Choroid plexus epithelial cell (primary cell): ENCODE data around the gene PRR5L.

Experiments used
- DNase-seq: peaks from one replicate; pipeline ENCODE4 v3.0.0-alpha.2; 2010; ENCODE audit warnings: low read depth
- H3K4me3 ChIP-seq: 2 replicates; pipeline ENCODE4 v1.5.1; 2011; ENCODE audit warnings: low read depth, mild to moderate bottlenecking, control low read depth, low read length, moderate library complexity
- TF ChIP-seq, protein P1 (sequence below): conservative IDR thresholded peaks from 2 replicates; pipeline ENCODE4 v1.5.1; 2011; ENCODE audit warnings: low read depth, mild to moderate bottlenecking, control low read depth, inconsistent platforms, low read length, moderate library complexity

The PRR5L gene

DNA sequence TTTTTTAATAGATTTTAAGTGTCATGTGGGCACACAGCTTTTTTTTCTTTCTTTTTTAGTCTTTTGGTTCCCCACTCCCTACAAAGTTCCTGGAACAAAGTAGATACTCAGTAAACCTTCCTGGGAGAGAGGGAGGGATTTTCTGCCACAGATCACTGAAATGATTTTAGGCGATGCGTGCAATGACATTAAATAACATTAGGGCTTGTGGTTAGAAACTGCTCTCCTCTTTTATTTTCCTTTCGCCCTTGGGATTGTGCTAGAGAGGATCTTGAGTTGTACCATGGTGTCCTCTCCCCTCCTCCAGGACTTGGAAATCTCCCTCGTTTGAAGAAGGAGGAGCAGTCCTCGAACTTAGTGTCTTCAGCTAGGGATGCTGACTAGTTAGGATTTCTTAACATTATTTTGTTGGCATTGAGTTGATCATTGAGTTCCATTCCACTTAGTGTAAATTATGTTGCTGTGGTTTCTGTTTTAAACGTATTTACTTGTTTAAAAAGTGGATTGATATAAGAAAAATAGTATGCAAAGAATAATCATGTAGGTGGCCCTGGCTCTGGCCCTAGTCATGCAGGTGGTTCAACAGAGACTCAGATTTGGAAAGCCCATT, 125.6 kb downstream of the PRR5L start:
- TF ChIP-seq, protein P1, sequence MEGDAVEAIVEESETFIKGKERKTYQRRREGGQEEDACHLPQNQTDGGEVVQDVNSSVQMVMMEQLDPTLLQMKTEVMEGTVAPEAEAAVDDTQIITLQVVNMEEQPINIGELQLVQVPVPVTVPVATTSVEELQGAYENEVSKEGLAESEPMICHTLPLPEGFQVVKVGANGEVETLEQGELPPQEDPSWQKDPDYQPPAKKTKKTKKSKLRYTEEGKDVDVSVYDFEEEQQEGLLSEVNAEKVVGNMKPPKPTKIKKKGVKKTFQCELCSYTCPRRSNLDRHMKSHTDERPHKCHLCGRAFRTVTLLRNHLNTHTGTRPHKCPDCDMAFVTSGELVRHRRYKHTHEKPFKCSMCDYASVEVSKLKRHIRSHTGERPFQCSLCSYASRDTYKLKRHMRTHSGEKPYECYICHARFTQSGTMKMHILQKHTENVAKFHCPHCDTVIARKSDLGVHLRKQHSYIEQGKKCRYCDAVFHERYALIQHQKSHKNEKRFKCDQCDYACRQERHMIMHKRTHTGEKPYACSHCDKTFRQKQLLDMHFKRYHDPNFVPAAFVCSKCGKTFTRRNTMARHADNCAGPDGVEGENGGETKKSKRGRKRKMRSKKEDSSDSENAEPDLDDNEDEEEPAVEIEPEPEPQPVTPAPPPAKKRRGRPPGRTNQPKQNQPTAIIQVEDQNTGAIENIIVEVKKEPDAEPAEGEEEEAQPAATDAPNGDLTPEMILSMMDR, result no peak
- peak; percentile 36 for DNase-seq
- H3K4me3 ChIP-seq, result no peak overlapping the region

DNA sequence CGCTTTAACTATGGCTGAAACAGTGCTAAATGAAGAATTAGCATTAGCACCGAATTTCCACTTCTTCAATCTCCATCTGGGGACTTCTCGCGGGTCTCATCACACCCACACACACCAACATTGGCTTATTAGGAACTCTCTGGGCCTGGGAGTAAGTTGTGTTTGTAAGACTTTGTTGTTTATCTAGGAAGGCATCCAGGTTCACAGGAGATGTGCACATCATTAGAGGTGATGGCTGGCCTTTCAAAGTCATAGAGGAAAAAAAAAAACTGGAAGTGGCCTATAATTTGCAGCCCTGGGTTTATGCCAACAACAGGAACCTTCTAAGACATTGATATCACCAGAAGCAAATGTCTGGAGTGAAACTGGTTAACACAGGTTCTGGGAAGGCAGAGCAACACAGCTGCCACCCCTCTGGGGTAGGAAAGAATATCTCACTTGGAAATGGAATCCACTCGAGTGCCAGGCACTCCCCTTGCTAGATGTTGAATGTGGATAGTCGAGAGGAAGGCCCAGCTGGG, 129.5 kb downstream of the PRR5L start:
- TF ChIP-seq, protein P1, result no peak
- DNase-seq, result peak; percentile 80
- no peak overlapping the region for H3K4me3 ChIP-seq

DNA sequence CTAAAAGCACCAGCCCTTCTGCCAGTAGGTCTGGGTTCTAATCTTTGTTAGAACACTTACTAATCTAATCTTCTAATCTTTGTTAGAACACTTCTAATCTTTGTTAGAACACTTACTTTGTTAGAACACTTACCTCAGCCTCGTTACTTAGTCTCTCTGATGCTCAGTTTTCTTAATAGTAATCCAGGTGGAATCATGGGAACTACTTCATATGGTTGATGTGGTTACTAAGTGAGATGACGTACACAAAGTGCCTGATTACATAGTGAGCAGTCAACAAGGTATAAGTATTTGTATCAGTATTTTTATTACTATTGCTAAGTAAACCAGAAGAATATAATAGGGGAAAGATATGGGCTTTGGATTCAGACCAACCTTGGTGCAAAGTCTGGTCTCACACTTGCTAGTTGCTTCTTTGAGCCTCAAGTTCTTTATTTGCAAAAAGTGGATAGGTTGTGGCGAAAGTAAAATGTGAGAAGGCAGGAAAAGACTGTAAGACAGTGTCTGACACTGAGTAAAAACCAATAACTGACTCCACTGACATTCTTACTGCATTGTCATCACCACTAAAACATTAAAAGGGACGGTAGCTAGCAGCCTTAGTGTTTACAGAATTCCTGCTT, 130.2 kb downstream of the PRR5L start:
- TF ChIP-seq, protein P1, result no peak
- H3K4me3 ChIP-seq, result no peak overlapping the region
- no peak for DNase-seq

DNA sequence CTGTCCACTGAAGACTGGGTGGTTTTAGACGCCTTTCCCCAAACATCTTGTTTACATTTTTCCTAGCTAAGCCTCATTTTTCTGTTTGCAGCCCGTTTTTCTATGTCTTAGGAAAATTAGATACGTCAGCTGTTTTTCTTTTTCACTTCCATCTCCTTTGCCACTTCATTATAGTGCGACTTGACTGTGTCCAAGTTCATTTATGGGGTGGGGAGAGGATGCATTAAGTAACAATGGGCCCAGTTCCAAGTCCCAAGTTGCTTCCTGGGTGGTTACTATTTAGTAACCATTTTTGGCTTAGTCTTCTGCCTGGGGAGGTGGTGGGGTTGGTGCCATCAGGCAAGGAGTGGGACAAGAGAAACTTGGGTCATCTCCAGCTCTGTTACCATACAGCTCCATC, 131.0 kb downstream of the PRR5L start:
- no peak for DNase-seq
- TF ChIP-seq, protein P1, result no peak
- H3K4me3 ChIP-seq, result no peak overlapping the region

DNA sequence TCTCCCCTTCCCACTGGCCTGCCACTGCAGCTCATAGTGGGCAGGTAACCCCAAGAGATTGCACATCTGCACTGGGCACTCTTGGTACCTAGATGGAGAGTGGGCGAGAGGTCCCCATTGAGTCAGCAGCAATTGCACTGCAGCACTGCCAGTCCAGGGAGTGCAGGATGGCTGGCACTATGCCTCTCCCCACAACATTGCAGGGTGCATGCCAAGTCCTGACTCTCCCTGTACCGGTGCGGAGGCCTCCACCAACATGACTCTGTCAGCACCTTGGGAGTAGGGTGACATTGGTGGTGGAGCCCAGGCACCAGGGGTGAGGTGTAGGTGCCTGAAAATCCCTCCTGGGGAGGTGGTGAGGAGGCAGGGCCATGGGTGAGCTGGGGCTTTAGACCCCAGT, 131.8 kb downstream of the PRR5L start:
- DNase-seq, result no peak
- no peak overlapping the region for H3K4me3 ChIP-seq
- TF ChIP-seq, protein P1, result no peak

DNA sequence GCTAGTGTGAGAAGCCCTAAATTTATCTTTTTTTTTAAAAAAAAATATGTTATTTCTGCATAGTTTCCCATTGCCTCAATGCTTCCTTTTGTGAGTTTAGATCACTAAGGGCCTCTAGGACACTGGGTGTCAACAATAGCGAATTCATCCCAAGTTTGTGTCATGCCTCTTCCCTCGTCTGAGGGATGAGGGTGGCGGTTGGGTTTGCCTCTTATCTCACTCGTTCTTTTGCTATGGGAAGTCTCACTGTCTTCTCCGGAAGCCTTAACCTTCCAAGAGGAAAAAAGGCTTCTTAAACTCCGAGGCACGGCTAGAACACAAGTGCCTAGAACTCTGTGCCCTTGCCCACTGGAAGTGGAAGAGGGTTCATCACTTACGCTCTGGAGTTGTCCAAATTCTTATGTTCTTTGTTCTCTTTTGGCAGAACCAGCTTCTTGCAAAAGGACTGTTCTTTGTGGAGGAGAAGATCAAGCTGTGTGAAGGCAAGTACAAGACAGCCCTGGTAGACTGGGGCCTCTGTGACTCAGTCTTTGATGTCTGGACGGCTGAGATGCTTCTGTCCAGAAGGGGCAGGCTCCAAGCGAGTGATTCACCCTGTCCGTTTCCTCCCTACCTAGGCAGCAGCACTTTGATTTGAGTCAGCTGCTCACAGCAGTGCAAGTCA, 135.5 kb downstream of the PRR5L start:
- TF ChIP-seq, protein P1, result peak; percentile 50
- DNase-seq, result peak; percentile 99
- H3K4me3 ChIP-seq, result peak overlapping the region; percentile 8
